HG02840 (cell line): ENCODE measurements around the gene IFNL4.

Experiments
- ATAC-seq: cut with Tn5 transposase; IDR thresholded peaks from one replicate; pipeline ENCODE4 v1.9.1; 2021; ENCODE audit warnings: mild to moderate bottlenecking, moderate library complexity, moderate number of reproducible peaks; ENCODE audit not compliant: unreplicated experiment, low FRiP score

The IFNL4 gene

DNA sequence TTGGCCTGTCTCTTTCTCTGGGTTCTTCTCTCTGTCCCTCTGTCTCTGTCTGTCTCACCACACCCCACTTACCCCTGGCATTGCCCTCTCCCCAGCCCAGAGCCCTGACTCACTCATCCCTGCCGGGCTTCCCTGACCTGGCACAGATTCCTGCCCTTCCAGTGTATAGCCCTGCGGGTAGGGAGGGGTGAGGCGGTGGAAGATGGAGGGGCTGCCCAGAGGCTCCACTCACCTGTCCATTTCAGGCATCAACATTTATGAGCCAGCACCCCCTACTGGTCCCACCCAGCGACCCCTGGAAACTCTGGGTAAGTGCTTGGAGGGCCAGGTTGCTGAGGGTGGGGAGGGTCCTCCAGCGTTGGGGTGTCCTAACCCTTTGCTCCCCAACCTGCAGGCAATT, 50.8 kb downstream of the IFNL4 start:
- no peak for ATAC-seq

DNA sequence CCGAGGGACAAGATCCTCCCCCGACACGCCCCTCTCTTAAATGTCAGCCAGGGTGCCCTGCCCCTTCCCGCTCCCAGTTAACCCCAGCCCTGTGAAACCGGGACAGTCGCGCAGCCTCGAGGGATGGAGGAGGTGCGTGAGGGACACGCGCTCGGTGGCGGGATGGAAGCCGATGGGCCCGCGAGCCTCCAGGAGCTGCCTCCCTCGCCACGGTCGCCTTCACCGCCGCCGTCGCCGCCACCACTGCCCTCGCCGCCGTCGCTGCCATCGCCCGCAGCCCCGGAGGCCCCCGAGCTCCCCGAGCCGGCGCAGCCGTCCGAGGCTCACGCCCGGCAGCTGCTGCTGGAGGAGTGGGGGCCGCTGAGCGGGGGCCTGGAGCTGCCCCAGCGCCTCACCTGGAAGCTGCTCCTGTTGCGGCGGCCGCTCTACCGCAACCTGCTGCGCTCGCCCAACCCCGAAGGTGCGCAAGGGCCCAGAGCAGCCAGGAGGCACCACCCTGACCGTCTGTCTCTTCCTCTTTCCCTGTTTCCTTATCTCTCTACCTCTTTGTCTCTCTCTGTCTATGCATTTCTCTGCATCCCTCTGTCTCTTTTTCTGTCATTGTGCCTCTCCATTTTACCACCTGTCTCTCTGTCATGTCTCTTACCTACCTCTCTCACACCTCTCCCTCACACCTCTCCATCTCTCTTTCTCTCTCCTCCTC, 51.6 kb downstream of the IFNL4 start, which contains the start of gene NCCRP1:
Gene NCCRP1 (plus strand): TSS at position 105 of the 703 bp plus-strand sequence. CDS start 19 bp downstream, at position 124.
- no peak for ATAC-seq

DNA sequence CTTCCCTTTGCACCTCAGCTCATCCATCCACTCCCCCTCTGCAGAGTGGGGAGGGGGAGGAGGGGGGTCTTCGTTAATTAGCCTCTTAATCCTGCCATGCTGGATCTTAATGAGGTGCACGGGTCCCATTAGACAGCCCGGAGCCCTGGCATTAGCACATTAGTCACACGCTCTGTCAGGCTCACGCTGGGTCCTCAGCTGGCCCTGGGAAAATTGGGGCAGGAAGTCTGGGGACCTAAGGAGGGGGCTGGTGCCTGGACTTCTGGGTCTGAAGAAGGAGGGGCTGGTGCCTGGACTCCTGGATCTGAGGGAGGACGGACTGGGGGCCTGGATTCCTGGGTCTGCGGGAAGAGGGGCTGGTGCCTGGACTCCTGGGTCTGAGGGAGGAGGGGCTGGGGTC, 52.3 kb downstream of the IFNL4 start:
- no peak for ATAC-seq
